ENCODE measurements around the gene PCDH18.

GRCh38 chr4:137559801-137560200, 27.5 kb upstream of the PCDH18 start:
- TF ChIP-seq EZH2phosphoT487 (IDR thresholded peaks at IDR 0.05; ENCODE audit: insufficient read depth, low read depth): no peak
- no peak for TF ChIP-seq EZH2 (IDR thresholded peaks at IDR 0.05; ENCODE audit: insufficient read depth, poor library complexity, severe bottlenecking)

Measured in GM23248 (cell line).